ENCODE data around the gene PCNX2.

DNA sequence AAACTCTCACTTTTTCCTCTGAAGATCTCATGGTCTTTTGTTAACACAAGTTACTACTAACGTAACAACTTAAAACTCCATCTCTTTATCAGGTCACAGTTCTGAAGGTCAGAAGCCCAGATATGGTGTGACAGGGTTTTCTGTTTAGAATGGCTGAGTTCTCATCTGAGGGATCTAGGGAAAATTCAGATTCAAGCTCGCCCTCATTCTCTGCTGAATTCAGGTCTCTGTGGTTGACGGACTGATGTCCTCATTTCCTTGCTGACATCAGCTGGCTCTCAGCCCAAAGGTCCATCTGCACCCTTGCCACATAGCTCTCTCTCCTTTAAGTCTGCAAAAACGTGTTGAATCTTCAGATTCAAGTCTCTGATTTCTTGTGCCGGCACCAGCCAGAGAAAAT is 351.2 kb downstream of the PCNX2 start:
- TF ChIP-seq, protein P1, sequence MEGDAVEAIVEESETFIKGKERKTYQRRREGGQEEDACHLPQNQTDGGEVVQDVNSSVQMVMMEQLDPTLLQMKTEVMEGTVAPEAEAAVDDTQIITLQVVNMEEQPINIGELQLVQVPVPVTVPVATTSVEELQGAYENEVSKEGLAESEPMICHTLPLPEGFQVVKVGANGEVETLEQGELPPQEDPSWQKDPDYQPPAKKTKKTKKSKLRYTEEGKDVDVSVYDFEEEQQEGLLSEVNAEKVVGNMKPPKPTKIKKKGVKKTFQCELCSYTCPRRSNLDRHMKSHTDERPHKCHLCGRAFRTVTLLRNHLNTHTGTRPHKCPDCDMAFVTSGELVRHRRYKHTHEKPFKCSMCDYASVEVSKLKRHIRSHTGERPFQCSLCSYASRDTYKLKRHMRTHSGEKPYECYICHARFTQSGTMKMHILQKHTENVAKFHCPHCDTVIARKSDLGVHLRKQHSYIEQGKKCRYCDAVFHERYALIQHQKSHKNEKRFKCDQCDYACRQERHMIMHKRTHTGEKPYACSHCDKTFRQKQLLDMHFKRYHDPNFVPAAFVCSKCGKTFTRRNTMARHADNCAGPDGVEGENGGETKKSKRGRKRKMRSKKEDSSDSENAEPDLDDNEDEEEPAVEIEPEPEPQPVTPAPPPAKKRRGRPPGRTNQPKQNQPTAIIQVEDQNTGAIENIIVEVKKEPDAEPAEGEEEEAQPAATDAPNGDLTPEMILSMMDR (IDR thresholded peaks at IDR 0.05), result no peak
- TF ChIP-seq POLR2A (IDR thresholded peaks at IDR 0.05) (no peak), EP300 (IDR thresholded peaks at IDR 0.05) (no peak)
